SK-N-MC (cell line): ENCODE measurements around the gene GIPC1.

Experiments used
- EZH2 ChIP-seq: fragments of 200-600 bp; sonication (generic); IDR thresholded peaks from one replicate; pipeline ENCODE4 v1.6.1; 2017; ENCODE audit warnings: antibody characterized with exemption
- FOXP2 ChIP-seq: optimal IDR thresholded peaks from 2 replicates; pipeline ENCODE3; 2011; ENCODE audit warnings: mild to moderate bottlenecking, moderate library complexity; ENCODE audit not compliant: insufficient read depth; ENCODE audit errors: extremely low read length, control extremely low read depth
- POLR2AphosphoS5 ChIP-seq: IDR thresholded peaks from 2 replicates; pipeline ENCODE4 v1.6.1; 2012; ENCODE audit warnings: mild to moderate bottlenecking, low read depth, low read length, borderline replicate concordance

GRCh38 chr19:14437578-14438140 is 58.3 kb downstream of the GIPC1 start:
- TF ChIP-seq POLR2AphosphoS5 = no peak
- TF ChIP-seq EZH2 = no peak
- TF ChIP-seq FOXP2 = no peak
